ENCODE results near the gene HDGF. TPM values are rescaled to one million over a fixed set of nuclear protein-coding genes. Genes with fewer than 3 reads are reported as not detected.

HDGF gene
- total RNA-seq, 1 donor from 2014 or later, result 270 TPM

DNA sequence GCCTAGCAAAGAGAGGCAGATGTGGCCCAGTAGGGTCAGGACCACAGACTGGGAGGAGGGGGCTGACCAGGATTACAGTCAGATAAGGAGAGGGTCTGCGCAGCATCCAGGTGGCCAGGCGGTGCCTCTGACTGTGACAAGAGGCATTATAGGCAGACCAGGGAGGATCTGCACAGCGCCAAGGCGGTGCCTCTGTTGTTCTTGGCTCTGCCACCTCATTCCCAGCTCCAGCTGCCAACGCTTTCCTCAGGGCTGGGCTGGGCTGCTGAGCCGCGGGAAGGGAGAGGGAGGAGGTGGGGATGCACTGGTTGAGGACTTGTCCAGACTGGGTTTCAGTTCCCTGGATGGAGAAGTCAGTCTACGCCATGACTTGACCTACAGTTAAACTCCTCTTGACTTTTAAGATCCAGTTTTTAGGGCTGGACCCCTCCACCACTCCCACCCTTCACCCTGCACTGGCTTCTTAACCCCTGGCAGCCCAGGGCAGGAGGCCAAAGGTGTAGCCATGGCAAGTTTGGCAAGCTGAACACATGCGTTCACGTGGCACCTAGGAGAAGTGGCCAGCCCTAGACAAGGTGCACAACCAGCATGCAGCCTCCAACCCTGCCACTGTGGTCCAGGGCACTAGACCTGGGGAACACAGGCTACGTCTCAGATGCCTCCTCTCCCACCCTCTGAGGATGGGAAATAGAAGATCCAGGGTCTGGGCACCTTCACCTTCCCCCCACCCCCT is 41.6 kb downstream of the HDGF start:
- no peak for DNase-seq (ENCODE audit: extremely low spot score, unreplicated experiment)
- H3K4me3 Mint-ChIP-seq, result peak overlapping the region; percentile 93
- no peaks in the 10 kb centered on the region for H3K27me3 Mint-ChIP-seq
- TF ChIP-seq, protein P1, sequence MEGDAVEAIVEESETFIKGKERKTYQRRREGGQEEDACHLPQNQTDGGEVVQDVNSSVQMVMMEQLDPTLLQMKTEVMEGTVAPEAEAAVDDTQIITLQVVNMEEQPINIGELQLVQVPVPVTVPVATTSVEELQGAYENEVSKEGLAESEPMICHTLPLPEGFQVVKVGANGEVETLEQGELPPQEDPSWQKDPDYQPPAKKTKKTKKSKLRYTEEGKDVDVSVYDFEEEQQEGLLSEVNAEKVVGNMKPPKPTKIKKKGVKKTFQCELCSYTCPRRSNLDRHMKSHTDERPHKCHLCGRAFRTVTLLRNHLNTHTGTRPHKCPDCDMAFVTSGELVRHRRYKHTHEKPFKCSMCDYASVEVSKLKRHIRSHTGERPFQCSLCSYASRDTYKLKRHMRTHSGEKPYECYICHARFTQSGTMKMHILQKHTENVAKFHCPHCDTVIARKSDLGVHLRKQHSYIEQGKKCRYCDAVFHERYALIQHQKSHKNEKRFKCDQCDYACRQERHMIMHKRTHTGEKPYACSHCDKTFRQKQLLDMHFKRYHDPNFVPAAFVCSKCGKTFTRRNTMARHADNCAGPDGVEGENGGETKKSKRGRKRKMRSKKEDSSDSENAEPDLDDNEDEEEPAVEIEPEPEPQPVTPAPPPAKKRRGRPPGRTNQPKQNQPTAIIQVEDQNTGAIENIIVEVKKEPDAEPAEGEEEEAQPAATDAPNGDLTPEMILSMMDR (conservative IDR thresholded peaks at IDR 0.05), result no peak
- peak overlapping the region; percentile 3 for H3K27ac Mint-ChIP-seq
- H3K4me1 Mint-ChIP-seq (ENCODE audit: unreplicated experiment), result peaks cover 57% of the 10 kb centered on the region
- peaks cover 3% of the 10 kb centered on the region for H3K36me3 Mint-ChIP-seq
- no peaks in the 10 kb centered on the region for H3K9me3 Mint-ChIP-seq

DNA sequence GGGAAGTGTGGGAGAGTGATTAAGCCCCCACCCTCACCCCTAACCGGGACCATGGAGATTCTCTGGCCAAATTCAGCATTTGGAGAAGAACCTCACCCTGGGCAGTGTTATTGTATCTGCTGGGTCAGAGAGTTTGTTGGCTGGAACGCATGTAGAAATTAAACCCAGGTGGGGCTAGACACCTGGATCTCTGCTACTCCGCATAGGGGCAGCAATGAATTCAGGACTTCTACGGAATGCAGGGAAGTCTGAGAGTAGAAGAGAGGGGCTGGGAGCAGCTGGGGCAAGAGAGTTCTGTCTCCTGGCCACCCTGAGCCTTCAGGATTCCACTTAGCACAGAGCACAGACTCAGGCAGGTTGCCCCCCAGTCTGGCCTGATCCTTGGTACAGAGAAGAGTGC is 42.4 kb downstream of the HDGF start:
- Mint-ChIP-seq H3K27me3 (peaks cover 6% of the 10 kb centered on the region), H3K4me1 (ENCODE audit: unreplicated experiment) (peaks cover 57% of the 10 kb centered on the region), H3K36me3 (no peaks in the 10 kb centered on the region), H3K9me3 (no peaks in the 10 kb centered on the region), H3K4me3 (peak overlapping the region; percentile 93), H3K27ac (peak overlapping the region; percentile 73)
- no peak for DNase-seq (ENCODE audit: extremely low spot score, unreplicated experiment)
- TF ChIP-seq, protein P1 (conservative IDR thresholded peaks at IDR 0.05), result no peak

DNA sequence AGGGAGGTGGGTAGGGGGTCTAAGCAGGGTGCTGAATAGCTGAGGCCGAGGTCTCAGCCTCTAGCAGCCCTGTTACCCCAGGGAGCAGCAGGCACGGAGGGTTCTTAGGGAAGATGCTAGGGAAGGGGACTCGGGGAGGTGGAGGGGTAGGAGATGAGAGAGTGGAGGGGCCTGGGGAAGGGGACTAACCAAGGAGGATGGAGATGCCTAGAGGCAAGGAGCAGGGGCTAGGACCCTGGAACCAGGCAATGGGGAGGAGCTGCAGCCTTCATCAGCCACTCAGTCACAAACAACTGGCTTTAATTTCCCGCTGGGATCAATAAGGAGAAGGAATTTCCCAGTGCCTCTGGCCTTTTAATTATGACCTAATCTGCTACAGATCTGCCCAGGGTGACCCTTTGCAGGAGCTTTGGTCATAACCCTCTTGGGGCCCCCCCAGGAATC is 43.2 kb downstream of the HDGF start:
- Mint-ChIP-seq H3K27me3 (peaks cover 7% of the 10 kb centered on the region), H3K4me3 (peak overlapping the region; percentile 93), H3K4me1 (ENCODE audit: unreplicated experiment) (peaks cover 65% of the 10 kb centered on the region), H3K27ac (peak overlapping the region; percentile 73), H3K9me3 (no peaks in the 10 kb centered on the region), H3K36me3 (no peaks in the 10 kb centered on the region)
- TF ChIP-seq, protein P1 (conservative IDR thresholded peaks at IDR 0.05), result no peak
- DNase-seq (ENCODE audit: extremely low spot score, unreplicated experiment), result no peak

DNA sequence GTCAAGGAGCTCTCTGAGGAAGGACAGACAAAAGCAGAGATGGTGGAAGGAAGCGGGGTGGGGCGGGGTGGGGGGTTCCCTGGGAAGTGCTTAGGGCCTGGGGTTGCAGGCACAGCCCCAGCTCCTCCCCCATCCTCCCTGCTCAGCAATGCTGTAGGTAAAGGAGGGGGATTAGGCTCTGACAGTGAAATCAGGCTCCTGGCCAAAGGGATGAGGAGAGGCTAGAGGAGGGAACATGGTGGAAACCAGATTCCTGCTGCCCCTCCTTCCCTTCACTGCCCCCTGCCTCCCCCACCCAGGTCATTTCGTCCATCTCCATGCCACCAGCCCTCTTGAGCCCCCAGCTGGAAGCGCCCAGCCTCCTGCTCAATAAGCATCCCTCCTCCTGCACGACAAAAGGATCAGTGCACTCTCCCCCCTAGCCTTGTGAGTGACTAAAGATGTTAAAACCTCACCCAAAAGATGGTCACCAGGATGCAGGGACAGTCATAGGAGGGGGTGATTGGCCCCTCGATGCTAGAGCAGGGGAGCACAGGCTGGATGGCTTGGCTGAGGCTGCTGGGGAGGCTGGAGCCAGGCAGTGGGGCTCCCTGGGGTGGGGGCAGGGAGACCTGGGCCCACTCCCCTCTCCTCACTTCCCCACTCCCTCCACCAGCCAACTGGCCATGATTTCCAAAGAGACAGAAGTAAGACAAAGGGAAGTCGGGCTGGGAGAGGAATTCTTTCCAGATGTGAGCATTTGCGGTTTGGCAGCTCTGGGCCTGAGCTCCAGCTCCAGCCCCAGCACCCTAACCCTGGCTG is 43.9 kb downstream of the HDGF start:
- H3K36me3 Mint-ChIP-seq, result no peaks in the 10 kb centered on the region
- H3K27me3 Mint-ChIP-seq, result peaks cover 7% of the 10 kb centered on the region
- DNase-seq (ENCODE audit: extremely low spot score, unreplicated experiment), result no peak
- TF ChIP-seq, protein P1 (conservative IDR thresholded peaks at IDR 0.05), result no peak
- peaks cover 66% of the 10 kb centered on the region for H3K4me1 Mint-ChIP-seq (ENCODE audit: unreplicated experiment)
- H3K27ac Mint-ChIP-seq, result peak overlapping the region; percentile 73
- H3K4me3 Mint-ChIP-seq, result peak overlapping the region; percentile 93
- no peaks in the 10 kb centered on the region for H3K9me3 Mint-ChIP-seq

DNA sequence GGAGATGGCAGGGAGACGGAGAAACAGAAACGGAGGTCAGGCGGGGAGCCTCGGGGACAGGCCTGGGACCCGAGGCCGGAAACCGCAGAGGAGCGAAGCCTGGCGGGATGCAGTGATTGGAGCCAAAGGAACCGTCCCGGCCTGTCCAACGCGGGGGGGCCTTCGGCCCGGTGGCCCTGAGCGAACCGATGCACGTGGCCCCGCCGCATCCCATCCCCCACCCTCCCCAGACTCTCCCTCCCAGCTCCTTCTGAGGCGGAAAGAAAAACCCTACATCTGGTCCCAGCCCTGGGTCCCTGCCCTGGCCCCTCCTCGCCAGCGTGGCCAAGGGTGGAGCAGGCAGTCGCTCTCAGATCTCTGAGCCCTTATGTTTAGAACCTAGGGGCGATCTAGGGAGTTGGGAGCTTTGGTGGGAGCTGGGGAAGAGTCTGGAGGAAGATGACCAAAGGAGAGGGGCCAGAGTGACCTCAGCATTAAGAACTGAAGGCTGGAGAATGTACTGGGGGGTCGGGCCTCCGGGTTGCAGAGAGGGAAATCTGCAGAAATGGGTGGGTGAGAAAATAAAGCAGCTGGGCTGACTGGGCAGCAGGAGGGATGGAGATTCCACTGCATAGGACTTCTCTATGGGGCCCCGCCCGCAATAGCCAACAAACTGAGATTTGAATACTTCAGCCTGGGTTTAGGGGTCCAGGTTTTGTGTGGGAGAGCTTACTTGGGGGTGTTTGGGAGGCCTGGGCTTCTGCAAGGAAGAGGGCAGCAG is 44.6 kb downstream of the HDGF start:
- H3K4me3 Mint-ChIP-seq, result peak overlapping the region; percentile 93
- DNase-seq (ENCODE audit: extremely low spot score, unreplicated experiment), result no peak
- H3K27me3 Mint-ChIP-seq, result peaks cover 7% of the 10 kb centered on the region
- no peaks in the 10 kb centered on the region for H3K9me3 Mint-ChIP-seq
- TF ChIP-seq, protein P1 (conservative IDR thresholded peaks at IDR 0.05), result no peak
- no peaks in the 10 kb centered on the region for H3K36me3 Mint-ChIP-seq
- H3K4me1 Mint-ChIP-seq (ENCODE audit: unreplicated experiment), result peaks cover 58% of the 10 kb centered on the region
- peak overlapping the region; percentile 73 for H3K27ac Mint-ChIP-seq
